HPDE6-E6E7 (cell line): ENCODE measurements around the gene SYNDIG1.
A peak's percentile ranks its signal among the peaks of the same experiment; 100 is the strongest.

Source experiments
- DNase-seq: peaks from one replicate; pipeline ENCODE4 v3.0.0; 2011; ENCODE audit warnings: missing footprints; ENCODE audit errors: extremely low spot score

SYNDIG1 gene

DNA sequence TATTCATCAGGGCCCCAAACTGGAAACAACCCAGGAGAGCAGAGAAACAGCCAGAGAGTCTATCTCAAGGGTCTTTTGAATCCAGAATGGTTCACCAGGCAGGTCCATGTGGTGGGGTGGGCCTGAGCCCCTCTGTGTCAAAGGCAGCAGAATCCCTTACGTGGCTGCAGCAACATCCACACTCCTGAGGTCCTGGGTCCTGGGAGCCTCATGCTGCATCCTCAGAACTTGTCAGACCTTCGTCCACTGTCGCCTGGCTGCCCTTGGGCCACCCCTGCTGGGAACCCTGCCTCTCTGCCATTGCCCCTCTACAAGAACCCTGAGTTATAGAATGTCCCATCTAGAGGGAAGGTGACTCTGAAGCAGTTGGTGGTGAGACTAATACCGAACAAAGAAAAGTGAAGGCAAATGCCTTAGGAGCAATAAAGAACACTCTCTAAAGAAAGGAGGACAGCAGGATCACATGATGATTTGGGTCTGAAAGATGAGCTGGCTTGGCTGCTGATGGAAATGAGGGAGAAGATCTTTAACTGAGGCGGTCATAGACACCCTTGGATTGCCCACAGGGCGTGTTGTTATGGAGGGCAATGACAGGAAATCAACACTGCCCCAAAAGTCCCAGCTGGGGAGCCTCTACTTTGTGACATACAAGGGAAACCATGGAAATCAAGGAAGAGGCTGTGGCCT is 161.2 kb downstream of the SYNDIG1 start:
- DNase-seq: no peak

DNA sequence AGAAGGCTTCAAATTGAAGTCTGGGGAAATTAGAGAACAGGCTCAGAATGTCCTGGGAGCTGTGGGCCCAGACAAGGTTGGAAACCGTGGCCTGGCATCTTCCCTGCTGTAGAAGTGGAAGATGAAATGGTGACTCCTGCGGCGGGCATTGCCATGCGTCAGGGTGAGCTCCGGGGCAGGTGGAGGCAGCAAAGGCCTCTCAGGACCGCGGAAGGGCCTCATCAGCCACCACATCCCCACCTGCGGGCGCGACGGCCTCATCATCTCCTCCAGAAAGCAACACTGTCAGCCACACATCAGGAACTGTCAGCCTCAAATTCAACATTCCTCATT is 161.7 kb downstream of the SYNDIG1 start:
- no peak for DNase-seq

- no peak for DNase-seq
These were observed 163.2 kb downstream of the SYNDIG1 start for GRCh38 chr20:24632581-24632980.

DNA sequence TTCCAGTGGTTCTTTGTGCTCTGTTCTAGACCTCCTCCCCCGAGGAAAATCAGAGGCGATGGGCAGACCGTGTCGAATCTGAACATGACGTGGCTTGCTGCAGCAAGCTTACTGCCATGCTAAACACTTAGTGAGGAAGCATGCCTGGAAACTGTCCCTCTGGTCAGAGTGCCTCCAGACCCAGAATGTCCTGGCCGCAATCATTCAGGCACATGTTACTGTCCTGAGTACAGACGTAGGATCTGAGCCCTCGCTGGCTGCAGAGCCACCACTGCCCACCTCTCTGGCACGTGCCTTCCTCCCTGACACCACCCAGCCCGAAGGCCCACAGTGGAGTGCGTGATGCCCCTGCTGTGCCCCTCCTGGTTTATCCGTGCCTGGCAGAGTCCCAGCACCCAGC is 163.6 kb downstream of the SYNDIG1 start:
- DNase-seq: no peak

DNA sequence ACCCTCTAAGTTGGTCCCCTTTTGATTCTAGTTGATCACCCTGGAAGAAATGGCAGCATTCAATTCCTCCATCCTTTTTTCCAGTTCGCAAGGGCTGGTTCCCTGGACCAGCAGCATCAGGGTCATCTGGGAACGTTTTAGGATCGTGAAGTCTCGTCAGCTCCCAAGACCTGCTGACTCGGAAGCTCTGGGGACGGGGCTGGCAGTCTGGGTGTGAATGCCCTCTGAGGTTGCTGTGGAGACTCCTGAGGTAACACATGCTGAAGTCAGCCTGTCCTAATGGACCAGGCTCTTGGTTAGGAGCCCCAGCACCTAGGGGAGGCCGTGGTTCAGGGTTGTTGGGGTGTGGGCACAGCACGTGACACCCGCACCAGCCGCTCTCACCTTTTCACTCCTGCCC is 164.1 kb downstream of the SYNDIG1 start:
- DNase-seq: no peak

- DNase-seq: peak; percentile 35
These were observed 165.4 kb downstream of the SYNDIG1 start for GRCh38 chr20:24634855-24635254.

DNA sequence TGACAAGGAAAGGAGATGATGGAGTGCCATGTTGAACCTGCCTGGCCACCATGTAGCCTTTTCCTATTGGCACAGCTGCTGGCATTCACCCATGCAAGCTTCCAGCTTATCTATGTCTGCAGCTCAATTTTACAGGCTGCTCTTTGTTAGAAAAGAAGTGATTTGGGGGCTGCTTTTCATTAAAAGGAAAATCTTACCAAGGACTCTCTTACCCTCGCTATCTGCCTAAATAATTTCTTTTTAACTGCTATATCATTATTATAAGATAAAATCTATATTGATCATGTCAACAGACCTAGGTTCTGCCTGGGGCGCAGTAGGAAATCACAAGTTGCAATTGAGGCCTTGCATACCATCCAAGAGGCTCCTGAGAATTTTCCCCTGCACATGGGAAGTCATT is 167.2 kb downstream of the SYNDIG1 start:
- DNase-seq: no peak

DNA sequence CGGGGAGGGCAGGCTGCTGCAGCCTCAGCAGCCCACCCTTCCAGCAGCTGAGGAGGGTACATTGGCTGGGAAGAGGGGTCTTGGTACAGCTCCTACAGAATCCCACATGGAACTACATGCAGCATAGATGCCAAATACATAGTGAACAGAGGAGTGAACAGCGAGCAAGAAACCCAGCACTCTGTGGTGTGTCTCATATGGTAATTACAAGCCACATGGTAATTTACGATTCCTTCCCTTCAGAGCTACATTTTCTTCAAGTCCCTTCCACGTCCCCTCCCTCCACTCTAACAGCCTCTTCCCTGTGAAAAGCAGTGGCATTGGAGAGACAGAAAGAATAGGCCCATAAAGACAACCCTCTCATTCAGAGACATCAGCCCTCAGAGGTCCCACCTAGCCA is 167.7 kb downstream of the SYNDIG1 start:
- DNase-seq: no peak

DNA sequence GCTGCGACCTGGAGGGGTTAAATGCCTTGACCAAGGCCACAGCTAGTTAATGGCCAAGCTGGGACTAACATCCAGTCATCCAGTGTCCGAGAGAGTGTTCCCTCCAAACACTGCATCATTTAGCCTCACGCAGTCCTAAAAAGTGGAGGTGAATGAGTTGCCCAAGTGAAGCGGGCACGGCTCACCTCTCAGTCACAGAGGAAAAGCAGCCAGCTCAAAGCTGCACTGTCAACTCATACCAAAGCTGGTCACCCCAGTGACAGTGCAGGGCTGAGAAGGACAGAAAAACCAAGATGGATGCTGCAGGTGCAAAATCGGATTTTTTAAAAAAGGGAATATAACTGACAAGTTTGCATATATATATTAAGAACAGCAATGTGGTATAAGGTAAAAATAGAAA is 168.5 kb downstream of the SYNDIG1 start:
- DNase-seq: no peak

DNA sequence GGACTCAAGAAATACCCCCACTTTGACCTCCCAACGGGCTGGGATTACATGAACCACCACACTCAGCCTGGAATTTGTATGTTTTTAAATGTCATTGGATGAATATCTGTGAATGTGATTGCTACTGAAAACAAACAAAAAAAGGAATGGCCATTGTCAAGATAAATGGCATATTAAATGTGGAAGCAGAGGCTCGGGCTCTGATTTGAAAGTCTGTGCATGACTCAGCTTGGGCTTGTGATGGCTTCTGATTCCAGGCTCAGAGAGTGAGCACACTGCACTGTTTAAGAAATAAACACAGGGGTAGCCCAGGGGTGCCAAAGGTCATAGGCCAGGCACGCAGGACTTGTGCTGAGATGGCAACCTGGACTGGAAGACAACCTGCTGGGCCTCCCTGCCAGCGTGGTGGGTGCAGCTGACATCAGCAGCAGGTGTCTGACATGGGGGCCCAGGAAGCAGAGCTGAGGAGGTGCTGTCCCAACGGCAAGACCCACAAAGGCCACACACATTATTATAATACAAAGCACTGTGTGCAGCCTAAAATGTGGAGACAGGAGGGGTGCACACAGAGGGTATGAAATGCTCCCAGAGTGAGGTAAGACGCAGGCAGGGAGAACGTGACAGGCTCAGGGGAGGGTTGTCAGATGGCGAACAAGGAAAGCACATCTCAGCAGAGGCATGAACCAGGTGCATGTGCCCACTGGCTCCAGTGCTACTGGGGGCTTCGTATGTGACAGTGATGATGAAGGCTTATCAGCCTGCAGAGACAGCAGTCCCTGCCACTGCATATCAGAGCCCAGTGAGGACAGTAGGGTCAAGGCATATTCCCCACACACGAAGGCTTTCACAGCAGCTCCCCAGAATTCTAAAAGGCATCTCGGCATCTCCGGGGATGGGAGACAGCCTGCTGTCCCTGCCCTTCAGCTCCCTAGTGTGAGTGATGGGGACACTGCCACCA is 169.4 kb downstream of the SYNDIG1 start:
- no peak for DNase-seq

DNA sequence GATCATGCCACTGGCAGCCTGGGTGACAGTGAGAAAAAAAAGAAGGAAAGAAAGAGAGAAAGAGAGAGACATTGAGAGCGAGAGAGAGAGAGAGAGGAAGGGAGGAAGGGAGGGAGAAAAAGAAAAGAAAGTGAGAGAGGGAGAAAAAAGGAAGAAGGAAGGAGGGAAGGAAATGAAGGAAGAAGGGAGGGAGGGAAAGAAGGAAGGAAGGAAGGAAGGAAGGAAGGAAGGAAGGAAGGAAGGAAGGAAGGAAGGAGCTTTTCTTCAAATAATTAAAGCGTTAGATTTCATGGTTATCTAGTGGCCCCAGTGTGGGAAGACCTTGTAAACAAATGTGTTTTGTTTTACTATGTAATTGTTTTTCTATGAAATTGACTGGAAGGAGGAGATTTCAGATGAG is 170.8 kb downstream of the SYNDIG1 start:
- DNase-seq: no peak

DNA sequence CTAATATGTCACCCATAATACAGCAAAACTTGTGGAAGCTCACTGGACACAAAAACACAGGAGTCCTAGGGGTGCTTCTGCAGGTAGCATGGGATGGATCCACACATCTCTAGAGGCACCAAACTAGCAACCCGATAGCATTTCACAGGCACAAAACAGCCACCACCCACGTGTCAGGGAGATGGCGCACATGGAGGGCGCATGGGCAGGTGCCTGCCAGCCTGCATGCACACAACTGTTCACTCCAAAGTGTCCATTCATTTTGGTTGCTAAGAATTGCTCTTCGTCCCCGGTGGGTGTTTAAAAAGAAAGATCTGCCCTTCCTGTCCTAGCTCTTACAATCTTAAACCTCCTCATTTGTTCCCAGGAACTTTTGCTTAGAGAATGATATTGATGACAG is 171.3 kb downstream of the SYNDIG1 start:
- no peak for DNase-seq

GRCh38 chr20:24643731-24644626 is 174.6 kb downstream of the SYNDIG1 start:
- DNase-seq: no peak

- no peak for DNase-seq
These were observed 176.9 kb downstream of the SYNDIG1 start for GRCh38 chr20:24646321-24646720.

DNA sequence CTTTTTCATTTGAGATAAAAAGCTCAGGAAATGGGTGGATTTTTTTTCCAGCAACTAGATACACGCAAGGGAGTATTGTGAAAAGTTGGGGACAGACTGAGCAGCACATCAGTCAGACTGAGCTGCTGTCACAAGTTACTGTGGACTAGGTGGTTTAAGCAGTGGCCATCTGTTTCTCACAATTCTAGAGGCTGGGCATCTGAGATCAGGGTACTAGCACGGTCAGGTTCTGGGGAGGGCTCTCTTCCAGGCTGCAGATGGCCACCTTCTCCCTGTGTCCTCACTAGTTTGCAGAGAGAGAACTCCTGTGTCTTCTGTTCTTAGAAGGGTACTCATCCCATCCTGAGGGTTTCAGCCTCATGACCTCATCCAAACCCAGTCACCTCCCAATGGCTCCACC is 178.3 kb downstream of the SYNDIG1 start:
- DNase-seq: no peak

- DNase-seq: no peak
These were observed 179.1 kb downstream of the SYNDIG1 start for GRCh38 chr20:24648481-24648880.

DNA sequence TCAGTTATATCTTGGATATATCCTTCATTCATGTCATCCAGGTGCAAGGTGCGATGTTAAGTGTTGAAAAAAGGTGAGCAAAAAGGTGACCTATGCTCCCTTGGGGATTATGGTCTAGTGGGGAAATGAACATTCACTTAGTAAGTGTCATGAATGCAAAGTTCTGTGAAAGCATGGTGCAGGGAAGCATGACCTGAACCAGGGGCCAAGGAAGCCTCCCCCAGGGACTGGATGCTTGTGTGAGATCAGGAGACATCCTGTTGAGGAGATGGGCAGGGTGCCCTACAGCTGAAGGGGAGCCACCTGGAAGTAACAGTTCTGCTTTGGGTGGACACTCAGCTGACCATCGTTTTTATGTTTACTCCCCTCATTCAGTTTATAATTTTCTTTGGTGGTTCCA is 179.5 kb downstream of the SYNDIG1 start:
- DNase-seq: no peak

DNA sequence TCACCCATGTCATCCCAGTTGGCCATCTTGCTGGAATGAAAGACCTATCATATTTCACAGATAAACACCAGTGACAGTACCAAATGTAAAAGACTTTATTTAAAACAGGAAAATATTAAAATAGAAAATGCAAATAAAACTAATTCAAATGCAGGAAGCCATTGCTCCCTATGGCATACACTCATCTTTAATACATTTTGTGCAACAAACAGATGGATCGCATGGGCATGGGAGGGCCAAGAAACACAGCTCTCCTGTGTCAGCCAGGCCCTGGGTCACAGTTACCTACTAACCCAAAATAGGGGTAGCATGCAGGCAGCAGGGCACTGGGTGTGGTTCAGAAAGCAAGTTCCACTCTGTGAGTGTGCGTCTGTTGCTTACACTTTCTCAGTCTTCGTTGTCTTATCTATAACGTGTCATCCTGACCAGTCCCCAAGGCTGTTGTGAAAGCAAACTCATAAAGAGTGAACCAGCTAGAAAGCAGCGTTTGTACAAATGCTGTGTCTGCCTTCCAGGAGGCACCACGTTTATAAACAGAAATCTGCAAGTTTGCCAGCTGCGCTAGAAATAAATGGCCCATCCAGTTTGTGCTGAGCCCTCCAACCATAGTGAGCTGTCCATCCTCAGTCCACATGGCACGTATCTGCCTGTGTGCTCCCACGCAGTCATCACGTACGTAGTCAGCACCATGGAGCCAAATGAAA is 180.5 kb downstream of the SYNDIG1 start:
- no peak for DNase-seq

- DNase-seq: no peak
These were observed 181.9 kb downstream of the SYNDIG1 start for GRCh38 chr20:24651171-24651975.

DNA sequence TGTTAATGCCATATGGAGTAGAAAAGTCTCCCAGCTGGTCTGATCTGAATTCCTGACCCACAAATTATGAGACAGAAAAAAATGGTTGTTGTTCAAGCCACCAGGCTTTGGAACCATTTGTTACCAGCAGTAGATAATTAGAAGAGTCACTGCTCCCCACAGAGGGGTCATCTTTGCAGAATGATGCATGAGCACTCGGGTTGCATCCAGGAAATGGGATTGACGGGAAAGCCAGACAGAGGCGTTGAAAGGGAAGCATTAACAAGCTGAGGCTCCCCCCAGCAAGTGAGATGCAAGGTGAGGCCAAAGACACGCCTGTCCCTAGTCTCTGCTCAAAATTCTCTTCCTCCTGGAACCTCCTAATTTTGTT is 182.5 kb downstream of the SYNDIG1 start:
- no peak for DNase-seq

DNA sequence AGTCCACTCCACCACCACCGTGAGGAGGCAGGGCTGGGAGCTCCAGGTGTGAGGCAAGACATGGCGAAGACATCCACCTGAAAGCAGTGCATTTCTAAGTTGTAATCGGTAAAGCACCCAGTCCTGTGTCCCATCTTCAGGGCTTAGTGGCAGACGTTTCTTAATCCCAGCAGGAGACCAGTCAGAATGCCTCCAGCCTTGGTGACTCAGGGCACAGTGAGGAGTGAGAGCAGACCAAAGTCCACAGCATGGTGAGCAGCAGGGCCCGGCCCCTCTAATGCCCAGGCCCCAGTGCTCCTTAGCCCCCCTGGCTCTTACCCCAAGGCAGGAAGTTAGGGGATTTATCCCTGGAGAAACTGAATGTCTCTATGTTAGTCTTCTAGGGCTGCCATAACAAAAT is 183.9 kb downstream of the SYNDIG1 start:
- DNase-seq: no peak
